ENCODE results near the gene BOD1L2. TPM values are rescaled to one million over a fixed set of nuclear protein-coding genes. Genes with fewer than 3 reads are reported as not detected.

The BOD1L2 gene
- total RNA-seq = not detected in 2 replicates

GRCh38 chr18:57146956-57147636, at the start of gene BOD1L2:
BOD1L2 (plus strand) TSS chr18:57147087; CDS start chr18:57147313, 226 bp downstream.

Other genes starting within 250 kb of the BOD1L2 start
- gene ST8SIA3, start 205.5 kb downstream of the BOD1L2 start, total RNA-seq = not detected in 2 replicates

Data from smooth muscle cell of bladder (primary cell).